Astrocyte (in vitro differentiated cells and primary cell): Measurements from ENCODE around the gene CALCOCO2.

Experiments used
- EZH2 ChIP-seq: IDR thresholded peaks from 2 replicates; pipeline ENCODE4 v1.6.1; 2012; ENCODE audit warnings: mild to moderate bottlenecking, low read length, inconsistent platforms; ENCODE audit not compliant: insufficient read depth
- TF ChIP-seq, protein P1 (sequence below): IDR thresholded peaks from 2 replicates; pipeline ENCODE4 v1.5.1; 2011; ENCODE audit warnings: low read depth, mild to moderate bottlenecking, inconsistent platforms, low read length, moderate library complexity; ENCODE audit not compliant: insufficient read depth

- TF ChIP-seq, protein P1, sequence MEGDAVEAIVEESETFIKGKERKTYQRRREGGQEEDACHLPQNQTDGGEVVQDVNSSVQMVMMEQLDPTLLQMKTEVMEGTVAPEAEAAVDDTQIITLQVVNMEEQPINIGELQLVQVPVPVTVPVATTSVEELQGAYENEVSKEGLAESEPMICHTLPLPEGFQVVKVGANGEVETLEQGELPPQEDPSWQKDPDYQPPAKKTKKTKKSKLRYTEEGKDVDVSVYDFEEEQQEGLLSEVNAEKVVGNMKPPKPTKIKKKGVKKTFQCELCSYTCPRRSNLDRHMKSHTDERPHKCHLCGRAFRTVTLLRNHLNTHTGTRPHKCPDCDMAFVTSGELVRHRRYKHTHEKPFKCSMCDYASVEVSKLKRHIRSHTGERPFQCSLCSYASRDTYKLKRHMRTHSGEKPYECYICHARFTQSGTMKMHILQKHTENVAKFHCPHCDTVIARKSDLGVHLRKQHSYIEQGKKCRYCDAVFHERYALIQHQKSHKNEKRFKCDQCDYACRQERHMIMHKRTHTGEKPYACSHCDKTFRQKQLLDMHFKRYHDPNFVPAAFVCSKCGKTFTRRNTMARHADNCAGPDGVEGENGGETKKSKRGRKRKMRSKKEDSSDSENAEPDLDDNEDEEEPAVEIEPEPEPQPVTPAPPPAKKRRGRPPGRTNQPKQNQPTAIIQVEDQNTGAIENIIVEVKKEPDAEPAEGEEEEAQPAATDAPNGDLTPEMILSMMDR, result no peak
- TF ChIP-seq EZH2, result no peak
These were observed 30.1 kb upstream of the CALCOCO2 start for GRCh38 chr17:48800626-48801217.
